Central memory CD4-positive, alpha-beta T cell (primary cell): ENCODE data around the gene WNT7B.
"Not testable (repeated sequence)": the region's sequence is repeated elsewhere in the genome, so short reads cannot be mapped to it uniquely, and the experiment has no call there.

Experiments used
- DNase-seq: peaks from one replicate; pipeline ENCODE4 v3.0.0; 2022

The WNT7B gene

DNA sequence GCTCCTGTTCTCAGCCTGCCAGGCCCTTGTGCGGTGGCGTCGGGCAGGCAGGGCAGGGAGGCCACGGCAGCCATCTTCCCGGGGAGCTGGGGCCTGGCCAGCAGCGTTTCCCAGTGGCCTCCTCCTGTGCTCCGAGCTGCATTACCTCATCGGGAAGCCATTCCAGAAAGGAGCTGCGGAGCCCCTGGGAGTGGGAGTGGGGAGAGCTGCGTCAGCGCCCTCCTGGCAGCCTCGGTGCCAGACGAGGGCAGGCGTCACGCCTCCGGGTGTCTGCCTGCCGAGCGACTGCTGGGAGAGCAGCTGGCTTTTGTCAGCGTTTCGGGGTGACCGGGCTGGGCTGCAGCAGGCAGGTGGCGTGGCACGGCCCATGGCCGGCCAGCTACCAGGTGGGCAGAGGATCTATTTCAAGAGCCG lies 30.9 kb upstream of the WNT7B start:
- DNase-seq = no peak

DNA sequence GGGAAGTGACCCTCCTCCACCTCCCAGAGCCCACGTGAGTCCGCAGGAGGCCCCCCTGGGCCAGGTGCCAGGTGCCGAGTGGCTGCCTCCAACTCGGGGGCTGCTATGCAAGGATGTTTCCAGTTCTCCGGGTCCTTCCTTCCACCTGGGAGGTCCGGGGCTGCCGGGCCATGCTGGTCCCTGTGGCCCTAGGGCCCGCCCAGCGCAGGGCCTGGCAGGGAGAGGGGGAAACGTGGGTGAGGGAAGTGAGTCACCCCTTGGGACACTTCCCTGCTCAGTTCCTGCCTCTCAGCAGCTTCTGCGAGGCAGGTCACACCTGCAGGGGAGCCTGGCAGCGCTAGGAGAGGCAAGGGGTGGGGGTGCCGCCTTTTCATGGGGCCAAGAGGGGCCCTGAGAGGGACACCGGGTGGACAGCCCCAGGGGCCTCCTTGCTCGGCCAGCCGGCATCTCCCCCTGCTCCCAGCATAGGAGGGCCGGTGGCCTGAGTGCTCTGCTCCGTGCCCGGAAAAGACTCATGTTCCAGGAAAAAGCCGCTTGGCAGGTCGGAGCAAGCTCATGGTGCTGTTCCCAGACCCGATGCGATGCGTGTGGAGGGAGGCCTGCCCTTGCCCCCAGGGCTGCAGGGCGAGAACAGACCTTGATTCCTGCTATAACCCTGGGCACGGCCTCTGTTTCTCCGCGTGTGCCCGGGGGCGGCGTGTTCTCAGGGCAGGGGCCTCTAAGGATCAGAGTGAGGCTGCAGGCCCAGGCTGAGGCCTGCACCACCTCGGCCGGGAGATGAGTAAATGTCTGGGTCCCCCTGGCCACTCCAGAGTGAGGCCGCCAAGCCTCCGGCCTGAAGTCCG lies 30.3 kb upstream of the WNT7B start:
- DNase-seq = no peak

DNA sequence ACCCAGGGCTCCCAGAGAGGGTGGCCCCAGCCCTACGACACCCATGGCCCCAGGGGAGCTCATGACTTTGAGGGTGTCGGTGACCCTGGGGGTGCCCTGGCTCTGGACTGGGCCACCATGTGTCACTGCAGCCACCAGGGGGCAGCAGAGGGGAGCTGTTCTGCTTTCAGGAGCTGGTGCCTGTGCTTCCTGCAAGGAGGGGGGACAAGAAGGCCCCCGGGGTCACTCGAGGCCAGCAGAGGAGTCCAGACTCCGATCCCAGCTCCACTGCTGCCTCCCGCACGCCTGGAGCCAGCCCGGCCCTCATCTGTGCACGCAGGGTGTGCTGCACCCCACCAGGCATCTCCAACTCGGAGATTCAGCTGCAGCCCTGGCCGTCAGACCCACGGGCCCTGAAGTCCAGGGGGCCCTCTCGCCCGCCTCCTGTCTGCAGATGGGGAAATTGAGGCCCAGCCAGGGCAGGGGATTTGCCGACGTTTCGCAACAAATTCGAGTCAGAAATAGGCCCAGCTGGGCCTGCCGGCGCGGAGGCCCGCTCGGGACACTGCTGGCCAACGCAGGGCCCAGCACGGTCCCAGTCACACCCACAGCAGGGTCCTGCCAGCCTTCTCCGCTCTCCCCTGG lies 29.5 kb upstream of the WNT7B start:
- DNase-seq = peak; percentile 75

DNA sequence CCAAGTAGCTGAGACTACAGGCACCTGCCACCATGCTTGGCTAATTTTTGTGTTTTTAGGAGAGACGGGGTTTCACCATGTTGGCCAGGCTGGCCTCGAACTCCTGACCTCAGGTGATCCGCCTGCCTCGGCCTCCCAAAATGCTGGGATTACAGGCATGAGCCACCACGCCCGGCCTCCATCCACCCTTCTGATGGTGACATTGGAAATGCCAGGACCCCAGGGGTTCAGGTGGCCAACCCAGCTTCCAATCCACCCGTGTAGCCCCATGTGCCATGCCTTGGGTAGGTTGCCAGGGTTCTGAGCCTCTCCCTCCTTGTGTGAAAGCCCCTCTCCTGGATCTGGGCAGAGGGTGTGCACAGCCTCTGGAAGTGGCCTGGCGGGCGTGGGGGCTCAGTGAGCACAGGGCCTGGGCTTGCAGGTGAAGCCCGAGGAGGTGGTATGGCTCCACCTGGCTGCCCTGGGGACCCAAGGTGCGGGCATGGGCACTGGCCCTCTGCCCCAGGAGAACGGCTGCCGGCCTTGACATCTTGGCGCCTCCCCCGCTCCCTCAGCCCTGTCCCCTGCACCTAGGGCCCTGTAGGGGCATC lies 28.2 kb upstream of the WNT7B start:
- DNase-seq = not testable (repeated sequence)

DNA sequence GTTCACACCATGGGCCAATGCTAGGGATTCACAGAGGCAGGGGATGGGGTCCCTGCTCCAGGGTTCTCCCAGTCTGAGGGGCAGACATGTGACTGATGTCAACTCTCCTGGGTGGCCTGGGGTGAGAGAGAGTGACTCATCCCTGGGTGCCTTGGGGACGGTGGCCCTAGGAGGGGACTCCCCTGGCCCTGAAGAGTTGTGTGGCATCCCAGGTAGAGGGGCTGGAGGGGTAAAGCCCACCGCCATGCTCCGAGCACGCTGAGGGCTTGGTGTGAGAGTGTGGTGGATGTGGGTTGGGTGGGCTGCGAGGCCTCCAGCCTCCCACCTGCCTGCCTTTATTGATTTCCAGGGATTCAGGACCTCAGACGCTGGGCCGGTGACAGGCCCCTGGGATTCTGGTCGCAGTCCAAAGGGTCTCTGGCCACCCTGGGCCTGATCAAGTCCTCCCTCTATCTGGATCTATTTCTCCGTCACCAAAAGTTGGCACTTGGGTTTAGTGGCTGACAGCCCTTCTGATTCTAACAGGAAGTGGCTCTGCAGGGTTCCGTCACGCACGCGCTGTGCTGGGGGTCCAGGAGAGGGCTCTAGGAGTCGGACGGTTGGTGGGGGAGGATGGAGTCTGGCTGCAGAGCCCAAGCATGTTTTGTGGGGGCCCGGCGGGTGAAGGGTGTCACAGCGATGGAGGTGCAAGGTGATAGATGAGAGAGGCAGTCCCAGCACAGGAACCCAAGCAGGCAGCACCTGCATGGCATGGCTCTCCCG lies 27.3 kb upstream of the WNT7B start:
- DNase-seq = no peak

DNA sequence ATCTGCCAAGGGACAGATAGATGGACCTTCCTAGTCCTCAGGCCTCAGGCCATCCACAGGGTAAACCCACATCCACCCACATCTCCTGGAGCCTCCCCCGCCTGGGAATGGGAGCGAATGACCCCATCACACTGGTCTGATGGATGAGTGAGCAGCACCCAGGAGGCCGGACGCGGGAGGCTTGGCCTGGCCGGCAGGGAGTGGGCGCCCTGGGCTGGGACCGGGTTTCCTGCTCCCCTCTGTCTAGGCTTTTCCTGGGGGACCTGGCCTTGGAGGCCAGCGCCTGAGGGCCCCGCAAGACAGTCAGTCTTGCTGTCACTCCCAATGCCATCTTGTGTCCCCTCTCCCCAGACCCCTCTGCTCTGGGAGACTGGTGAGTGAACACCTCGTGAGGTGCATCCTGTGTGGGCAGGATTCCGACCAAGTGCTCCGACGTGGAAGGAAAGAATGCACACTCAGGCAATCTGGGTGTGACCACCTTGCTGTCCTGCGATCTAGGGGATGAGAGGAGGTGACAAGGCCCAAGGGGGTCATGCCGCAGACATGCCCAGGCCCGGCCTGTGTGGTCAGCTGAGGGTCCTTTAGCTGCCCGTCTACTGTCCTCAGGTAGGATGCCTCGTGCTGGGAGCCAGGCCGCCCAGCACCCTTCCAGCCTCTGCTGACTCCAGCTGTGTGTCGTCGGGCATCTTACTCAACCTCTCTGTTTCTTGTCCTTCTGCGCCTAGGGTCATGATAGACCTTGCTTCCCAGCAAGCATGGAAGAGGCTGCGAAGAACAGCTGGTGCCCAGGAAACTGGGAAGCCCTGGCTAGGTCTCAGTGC lies 26.5 kb upstream of the WNT7B start:
- no peak for DNase-seq

DNA sequence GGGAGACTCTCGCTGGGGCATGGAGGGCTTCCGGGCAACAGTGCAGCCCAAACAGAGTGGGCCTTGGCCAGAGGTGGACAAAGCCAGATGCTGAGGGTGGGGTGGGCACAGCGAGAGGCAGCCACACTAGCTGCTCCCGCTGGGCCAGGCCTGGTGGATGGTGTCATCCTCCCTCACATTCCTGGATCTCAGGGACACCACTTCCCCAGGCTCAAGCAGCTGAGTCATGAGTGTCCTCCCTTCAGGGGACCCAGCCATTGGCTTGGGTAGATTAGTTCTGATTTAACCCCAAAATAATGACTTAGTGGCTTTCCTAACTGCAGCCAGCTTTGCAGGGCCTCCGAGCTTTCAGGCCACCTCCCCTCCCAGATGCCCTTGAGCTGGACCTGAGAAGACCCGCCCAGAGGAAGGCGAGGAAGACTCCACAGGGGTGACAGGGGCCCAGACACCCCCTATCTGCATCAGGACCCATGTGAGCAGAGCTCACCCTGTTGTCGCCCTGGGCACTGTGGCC lies 25.9 kb upstream of the WNT7B start:
- no peak for DNase-seq

DNA sequence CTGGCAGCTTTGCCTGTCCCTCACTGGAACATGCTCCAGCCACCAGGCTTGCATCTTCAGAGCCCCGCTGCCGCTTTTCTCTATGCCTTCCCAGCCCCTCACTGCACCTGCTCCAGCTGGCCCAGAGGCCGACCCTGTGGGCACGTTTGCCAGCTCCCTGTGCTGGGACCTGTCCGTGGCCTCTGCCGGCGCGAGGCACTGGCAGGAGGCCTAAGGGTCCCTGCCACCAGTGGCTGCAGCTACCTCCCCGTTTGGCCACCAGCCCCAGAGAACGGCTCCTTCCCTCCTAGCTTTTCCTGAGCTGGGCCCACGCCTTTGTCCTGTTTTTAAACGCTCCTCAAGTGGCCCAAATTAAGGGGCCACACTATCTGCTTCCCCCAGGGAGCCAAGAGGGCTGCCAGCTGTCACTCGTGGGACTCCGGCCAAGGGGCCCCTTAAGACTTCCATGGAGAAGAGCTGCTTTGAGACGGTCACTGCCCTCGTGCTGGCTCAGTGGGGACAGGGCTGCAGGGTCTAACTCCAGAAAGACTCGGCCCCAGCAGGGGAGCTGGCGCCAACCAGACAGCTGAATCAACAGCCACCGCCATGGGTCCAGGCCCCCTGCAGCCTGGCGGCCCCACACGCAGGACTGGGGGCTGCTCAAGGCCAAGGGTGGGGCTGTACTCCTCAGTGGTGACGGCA lies 24.6 kb upstream of the WNT7B start:
- no peak for DNase-seq

DNA sequence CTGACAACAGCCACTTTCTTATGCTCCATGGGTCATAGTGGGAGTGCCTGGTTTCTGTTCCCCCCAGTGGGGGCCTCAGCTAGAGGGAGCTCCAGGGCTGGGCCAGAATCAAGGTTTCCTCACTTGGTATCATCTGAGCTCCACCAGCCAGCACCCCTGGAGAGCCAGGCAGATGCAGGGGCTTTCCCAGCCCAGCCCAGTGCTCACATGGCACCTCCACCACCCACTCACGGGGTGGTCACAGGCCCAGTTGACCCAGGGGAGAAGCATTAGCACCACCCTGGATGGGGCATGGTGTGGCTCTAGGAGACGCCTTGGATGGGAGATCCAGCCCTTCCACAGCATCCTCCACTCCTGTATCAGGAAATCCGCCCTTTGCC lies 24.1 kb upstream of the WNT7B start:
- no peak for DNase-seq

DNA sequence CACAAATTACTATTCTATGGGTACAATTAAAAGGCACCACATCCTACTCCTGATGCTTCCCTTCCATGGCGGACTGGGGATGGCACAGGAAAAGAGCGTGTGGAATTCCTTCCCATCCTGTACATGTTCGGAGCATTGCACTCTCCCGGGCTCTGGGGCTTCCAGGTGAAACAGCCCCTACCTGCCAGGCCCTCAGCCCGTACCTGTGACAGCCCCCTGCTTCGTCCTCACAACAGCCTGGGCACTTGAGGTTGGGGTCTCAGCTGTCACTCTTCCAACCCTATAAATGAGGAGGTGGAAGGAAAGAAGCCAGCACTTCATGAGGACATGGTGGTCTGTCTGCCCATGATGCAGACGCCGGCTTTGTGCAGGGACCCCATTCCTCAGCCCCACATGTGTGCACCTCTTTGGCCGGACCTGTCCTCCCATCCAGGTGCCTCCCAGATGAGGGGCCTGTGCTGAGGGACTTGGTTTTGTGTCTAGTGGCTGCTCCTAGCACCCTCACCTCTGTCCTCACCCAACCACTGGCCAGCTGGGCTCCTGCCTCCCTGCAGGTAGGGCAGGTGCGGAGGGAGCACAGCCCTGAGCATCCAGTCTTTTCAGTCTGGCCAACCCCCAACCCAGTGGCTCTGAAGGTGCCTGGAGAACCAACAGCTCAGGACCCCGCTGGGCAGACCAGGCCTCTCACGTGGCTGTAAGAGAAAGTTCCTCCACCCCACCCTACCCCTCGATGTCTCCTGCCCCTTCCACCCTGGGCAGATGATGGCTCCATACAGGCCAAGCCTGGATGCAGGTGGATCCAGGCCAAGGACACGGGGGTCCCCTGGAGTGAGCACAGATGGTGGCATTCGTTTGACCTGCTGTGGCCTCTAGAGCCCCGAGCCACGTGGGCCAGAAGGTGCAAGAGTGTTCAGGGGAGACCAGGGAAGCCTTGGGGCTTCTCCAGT lies 23.4 kb upstream of the WNT7B start:
- DNase-seq = no peak

DNA sequence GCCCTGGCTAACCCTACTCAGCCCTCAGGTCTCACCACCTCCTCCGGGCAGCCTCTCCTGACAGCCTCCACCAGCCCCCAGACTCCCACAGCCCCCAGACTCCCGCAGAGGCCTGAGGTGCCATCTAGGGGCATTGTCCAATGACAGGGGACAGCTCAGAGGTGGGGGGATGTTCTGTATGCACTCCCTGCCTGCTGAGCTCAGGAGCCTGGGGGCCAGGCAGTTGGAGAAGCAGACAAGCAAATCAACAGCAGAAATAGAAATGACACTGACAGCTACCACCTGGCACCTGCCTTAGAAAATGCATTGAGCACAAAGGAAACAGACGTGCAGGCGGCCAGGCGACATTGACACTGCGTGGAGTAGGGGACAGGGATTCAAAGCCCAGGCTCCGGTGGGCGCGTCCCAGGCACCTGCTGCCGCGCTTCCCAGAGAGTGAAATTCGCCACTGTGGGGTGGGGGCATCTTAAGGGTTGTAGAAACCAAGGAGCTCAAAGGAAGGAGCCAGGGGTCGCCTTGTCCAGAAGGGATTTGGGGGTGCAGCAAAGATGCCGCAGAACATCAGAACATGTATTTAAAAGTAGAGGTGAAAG lies 22.5 kb upstream of the WNT7B start:
- no peak for DNase-seq

DNA sequence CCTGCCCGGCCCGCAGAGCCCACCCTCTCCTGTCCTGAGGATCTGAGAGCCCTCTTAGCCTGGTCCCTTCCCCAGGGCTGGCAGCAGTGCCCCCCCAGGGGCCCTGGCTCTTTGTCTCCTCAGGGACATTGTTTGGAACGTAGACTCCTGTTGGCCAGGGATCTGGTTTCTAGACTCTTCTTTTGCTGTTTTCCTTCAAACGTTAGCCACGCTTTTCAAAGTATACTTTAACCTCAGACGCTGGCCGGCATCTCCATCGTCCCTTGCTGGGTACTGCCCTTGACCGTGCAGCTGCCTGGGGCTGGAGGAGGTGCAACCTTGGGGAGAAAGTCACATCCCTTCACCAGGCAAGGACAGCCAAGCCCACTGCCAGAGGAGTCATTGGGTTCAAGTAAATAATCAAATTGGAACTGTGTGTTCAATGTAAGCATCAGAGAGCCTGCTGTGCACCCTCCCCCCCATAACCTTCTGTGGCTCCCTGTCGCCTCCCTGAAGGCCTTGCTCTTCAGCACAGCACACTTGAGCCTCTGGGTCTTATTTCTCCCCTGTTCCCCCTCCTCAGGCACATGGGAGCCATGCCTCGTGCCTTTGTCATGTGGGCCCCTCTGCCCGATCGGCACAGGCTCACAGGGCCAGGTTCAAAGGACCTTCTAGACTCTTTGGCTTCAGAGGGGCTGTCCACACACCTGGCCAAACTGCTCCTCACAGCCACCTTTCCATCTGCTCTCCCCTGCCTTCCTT lies 21.8 kb upstream of the WNT7B start:
- no peak for DNase-seq

DNA sequence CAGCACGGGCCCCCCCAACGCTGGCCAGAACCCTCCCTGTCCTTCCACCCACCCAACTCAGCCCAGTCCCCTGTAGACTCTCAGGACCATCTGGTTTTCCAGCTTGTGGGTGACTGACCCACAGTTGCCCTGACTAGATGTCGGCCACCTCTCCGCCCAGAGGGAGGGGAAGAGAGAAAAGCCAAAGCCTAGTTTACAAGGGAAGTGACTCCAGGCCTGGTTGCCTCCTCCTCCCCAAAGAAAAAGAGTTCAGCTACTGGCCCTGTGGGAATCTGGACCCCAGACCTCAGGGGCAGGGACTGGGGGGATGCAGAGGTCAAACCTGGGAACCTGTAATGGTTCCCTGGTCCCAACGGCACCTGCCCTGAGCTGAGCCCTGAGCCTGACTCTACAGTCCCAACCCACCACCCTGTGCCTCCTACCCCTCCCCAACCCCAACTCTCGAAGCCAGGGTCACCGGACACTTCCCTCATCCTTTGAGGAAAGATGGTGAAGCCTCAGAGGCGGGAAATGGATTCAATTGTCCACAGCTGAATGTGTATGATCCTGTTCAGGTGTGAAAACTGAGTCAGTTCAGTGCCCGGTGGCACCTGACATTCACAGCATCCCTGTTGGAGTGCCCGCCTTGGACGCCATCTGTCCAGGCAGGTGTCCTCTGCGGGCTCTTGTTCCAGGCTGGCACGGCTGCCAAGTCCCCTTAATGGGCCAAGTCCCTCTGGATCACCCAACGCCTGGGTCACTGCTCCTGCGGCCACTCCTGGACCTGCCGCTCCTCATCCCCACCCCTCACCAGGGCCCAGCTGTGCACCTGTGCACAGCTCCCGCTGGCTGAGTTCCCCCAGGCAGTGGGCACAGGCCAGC lies 21.0 kb upstream of the WNT7B start:
- no peak for DNase-seq

DNA sequence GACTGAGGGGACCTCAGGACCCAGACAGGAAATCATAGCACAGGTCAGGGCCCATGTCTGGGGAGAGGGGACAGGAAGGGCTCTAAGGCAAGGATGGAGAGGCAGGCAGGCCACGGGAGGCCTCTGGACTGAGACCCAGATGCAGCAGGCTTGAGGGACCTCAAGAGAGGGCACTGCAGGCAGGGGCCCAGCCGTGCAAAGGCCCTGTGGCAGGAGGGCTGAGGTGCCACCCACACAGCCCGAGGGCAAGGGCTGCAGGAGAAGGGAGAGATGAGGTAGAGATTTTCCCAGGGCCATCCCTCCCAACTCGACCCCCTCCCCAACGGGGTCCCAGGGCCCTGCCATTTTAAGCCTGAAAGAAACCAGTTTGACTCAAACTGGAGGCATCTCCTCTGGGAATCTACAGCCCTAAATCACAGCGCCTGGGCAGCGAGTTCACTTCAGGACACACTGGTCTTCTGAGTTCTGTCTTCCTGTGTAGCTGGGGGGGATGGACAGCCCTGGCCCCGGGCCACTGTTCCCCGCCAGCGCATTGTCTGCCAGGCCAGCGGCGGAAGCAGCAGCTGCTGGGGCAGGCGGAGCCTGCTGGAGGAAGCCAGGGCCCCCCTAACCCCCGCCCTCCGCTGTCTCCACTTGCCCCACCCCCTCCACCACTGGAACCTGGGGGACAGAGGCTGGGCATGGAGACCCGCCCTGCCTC lies 20.3 kb upstream of the WNT7B start:
- DNase-seq = no peak

DNA sequence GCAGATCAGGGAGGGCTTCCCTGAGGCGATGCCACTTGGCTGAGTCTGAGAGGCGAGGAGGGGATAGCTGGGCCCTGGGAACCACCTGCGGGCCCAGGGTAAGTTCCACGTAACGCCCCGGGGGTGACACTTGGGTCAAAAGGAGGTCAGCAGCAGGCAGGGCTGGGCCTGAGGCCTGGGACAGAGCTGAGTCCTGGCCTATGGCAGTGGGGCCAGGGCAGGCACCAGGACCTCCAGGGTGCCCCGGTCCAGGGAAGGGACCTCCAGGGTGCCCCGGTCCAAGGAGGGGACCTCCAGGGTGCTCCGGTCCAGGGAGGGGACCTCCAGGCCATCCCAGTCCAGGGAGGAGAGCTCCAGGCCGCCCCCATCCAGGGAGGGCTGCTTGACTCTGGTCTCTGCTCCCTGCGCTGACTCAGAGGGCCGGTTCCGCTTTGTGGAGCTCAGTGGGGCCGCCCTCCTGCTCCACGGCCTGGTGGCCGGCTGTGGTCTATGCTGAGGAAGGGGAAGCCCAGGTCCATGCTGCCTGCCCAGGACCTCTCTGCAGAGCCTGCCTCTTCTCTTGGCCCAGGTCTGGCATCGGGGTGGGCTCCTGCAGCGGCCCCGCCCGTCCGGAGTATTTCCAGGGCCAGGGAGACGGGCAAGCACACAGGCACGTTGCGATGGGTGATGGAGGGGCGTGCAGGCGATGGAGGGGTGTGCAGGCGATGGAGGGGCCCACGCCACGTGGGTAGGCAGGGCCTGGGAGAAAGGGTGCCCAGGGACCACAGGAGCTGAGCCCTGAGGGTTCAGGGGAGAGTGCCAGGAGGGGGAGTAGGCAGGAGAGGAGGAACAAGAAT lies 19.5 kb upstream of the WNT7B start:
- DNase-seq = no peak

DNA sequence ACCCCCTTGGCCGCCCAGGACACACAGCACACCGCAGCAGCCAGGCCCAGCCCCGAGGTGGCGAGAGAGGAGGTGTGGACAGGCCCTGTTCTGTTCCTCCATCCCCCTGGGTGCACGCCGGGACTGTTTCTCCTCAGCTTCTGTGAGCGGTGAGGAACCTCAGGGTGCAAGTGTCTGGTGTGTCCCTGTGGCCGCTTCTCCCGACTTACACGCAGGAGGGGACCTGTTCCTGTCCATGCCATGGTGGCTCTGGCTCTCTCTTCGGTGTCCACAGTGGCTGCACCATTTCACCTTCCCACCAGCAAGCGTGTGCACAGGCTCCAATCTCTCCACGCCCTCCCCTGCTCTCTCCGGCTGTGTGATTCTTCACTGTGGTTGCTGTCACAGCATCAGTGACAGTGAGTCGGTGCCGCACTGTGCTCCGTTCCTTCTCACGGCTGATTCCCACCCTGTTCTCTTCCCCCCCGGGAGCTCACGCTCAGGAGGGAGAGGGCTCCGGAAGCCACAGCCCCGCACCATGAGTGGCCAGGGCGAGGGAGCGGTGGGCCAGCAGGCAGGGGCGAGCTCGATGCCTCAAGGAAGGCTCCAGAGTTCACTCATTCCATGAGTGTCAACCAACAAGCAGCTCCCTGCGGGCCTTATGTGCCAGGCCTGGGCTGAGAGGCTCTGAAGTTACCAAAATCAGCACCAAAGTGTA lies 18.6 kb upstream of the WNT7B start:
- no peak for DNase-seq
